MCF 10A (cell line): ENCODE results near the gene CEACAM16. TPM values are rescaled to one million over a fixed set of nuclear protein-coding genes. Genes with fewer than 3 reads are reported as not detected.
"Not testable (repeated sequence)": the region's sequence is repeated elsewhere in the genome, so short reads cannot be mapped to it uniquely, and the experiment has no call there.

Source experiments
- BruUV-seq: library from RNA; stranded (reverse); fragments of 400-500 nt; replicated peaks from 2 replicates; lab custom pipeline; 2021; lab: Mats Ljungman, UMichigan
- CTCF ChIA-PET: fragments of 300-600 bp; sonication (Branson Sonifier 250); formaldehyde crosslinking; extraction: SDS; loops from one replicate; lab custom pipeline; 2021; ENCODE audit warnings: antibody characterized with exemption, inconsistent platforms; lab: Yijun Ruan, JAX
- POLR2A ChIA-PET: fragments of 300-600, 350-650 bp; sonication (Branson Sonifier 250); formaldehyde crosslinking; extraction: SDS; loops from one replicate; lab custom pipeline; 2020; ENCODE audit warnings: antibody characterized with exemption, inconsistent platforms; lab: Yijun Ruan, JAX
- DNase-seq: peaks from one replicate; pipeline ENCODE4 v3.0.0-alpha.2; 2018; ENCODE audit not compliant: unreplicated experiment
- H3K27ac Mint-ChIP-seq: one replicate; pipeline ENCODE4 v1.8.0; 2022; ENCODE audit warnings: mild to moderate bottlenecking, low read depth, mixed read lengths; ENCODE audit not compliant: unreplicated experiment
- H3K27me3 Mint-ChIP-seq: one replicate; pipeline ENCODE4 v1.8.0; 2022; ENCODE audit warnings: mixed read lengths; ENCODE audit not compliant: insufficient read depth, unreplicated experiment
- H3K36me3 Mint-ChIP-seq: one replicate; pipeline ENCODE4 v1.8.0; 2022; ENCODE audit warnings: mild to moderate bottlenecking, moderate library complexity, mixed read lengths; ENCODE audit not compliant: insufficient read depth, unreplicated experiment
- H3K4me1 Mint-ChIP-seq: one replicate; pipeline ENCODE4 v1.8.0; 2022; ENCODE audit warnings: mixed read lengths; ENCODE audit not compliant: insufficient read depth, unreplicated experiment
- H3K4me3 Mint-ChIP-seq: one replicate; pipeline ENCODE4 v1.8.0; 2022; ENCODE audit warnings: mild to moderate bottlenecking, moderate library complexity, mixed read lengths; ENCODE audit not compliant: unreplicated experiment
- H3K9me3 Mint-ChIP-seq: one replicate; pipeline ENCODE4 v1.8.0; 2022; ENCODE audit warnings: mixed read lengths; ENCODE audit not compliant: unreplicated experiment
- CTCF ChIP-seq: fragments of 200-600 bp; IDR thresholded peaks from one replicate; pipeline ENCODE4 v1.8.0; 2022; ENCODE audit warnings: antibody characterized with exemption, mild to moderate bottlenecking; ENCODE audit not compliant: unreplicated experiment
- intact Hi-C: fragments of 100-400 bp; cut with micrococcal nuclease; formaldehyde crosslinking; loops from 2 replicates; pipeline ENCODE4 v1.14.1; 2022
- total RNA-seq: library from RNA; stranded (reverse); gene quantifications from 2 replicates; pipeline ENCODE4 v1.2.3, GENCODE V29; 2022

The CEACAM16 gene
- total RNA-seq, 1 experiment from 2014 or later: not detected

- BruUV-seq: no TSS peak
- DNase-seq: no peak
- H3K4me3 Mint-ChIP-seq: no peak overlapping the region
- CTCF ChIA-PET: interaction anchor here (0.6 to 10.4 kb wide), 7 partner anchors 18 to 66 kb away, joined by 3 to 414 read pairs (median 8); partner anchors contain the start of gene CBLC
- intact Hi-C loops: no loop called here
- no peaks in the 10 kb centered on the region for H3K36me3 Mint-ChIP-seq
- H3K27ac Mint-ChIP-seq: no peak overlapping the region
- H3K27me3 Mint-ChIP-seq: no peaks in the 10 kb centered on the region
- peaks cover 10% of the 10 kb centered on the region for H3K4me1 Mint-ChIP-seq
- no peak for TF ChIP-seq CTCF
- POLR2A ChIA-PET: interaction anchor here (0.6 to 4.7 kb wide), 2 partner anchors 51 to 183 kb away, joined by 3 to 61 read pairs; no protein-coding TSS in a partner anchor
- H3K9me3 Mint-ChIP-seq: no peaks in the 10 kb centered on the region
These were observed 22.0 kb downstream of the CEACAM16 start for GRCh38 chr19:44720945-44721344.

- H3K36me3 Mint-ChIP-seq, BruUV-seq, H3K9me3 Mint-ChIP-seq, H3K4me3 Mint-ChIP-seq, DNase-seq, intact Hi-C loops, H3K27me3 Mint-ChIP-seq, H3K27ac Mint-ChIP-seq: not testable (repeated sequence)
- H3K4me1 Mint-ChIP-seq: peaks cover 10% of the 10 kb centered on the region
- POLR2A ChIA-PET: interaction anchor here (0.6 to 4.7 kb wide), 2 partner anchors 40 to 51 kb away, joined by 3 to 61 read pairs; no protein-coding TSS in a partner anchor
- CTCF ChIA-PET: interaction anchor here (0.6 to 10.4 kb wide), 11 partner anchors 18 to 151 kb away, joined by 3 to 414 read pairs (median 8); partner anchors contain the start of gene CBLC
These were observed 22.4 kb downstream of the CEACAM16 start for GRCh38 chr19:44721369-44721768.

GRCh38 chr19:44722131-44723121 is 23.5 kb downstream of the CEACAM16 start:
- H3K27ac Mint-ChIP-seq: no peak overlapping the region
- no peak for TF ChIP-seq CTCF
- intact Hi-C loops: no loop called here
- POLR2A ChIA-PET: interaction anchor here (0.5 to 4.7 kb wide), 7 partner anchors 10 to 477 kb away, joined by 3 to 61 read pairs (median 4); no protein-coding TSS in a partner anchor
- H3K9me3 Mint-ChIP-seq: no peaks in the 10 kb centered on the region
- no peaks in the 10 kb centered on the region for H3K27me3 Mint-ChIP-seq
- H3K36me3 Mint-ChIP-seq: no peaks in the 10 kb centered on the region
- BruUV-seq: no TSS peak
- no peak for DNase-seq
- H3K4me3 Mint-ChIP-seq: no peak overlapping the region
- H3K4me1 Mint-ChIP-seq: peaks cover 10% of the 10 kb centered on the region
- CTCF ChIA-PET: interaction anchor here (0.6 to 10.4 kb wide), 31 partner anchors 8 to 1287 kb away, joined by 3 to 414 read pairs (median 5); partner anchors contain the start of gene CBLC

- no TSS peak for BruUV-seq
- intact Hi-C loops: no loop called here
- TF ChIP-seq CTCF: no peak
- DNase-seq: no peak
- Mint-ChIP-seq H3K9me3 (no peaks in the 10 kb centered on the region), H3K4me1 (peaks cover 10% of the 10 kb centered on the region), H3K27me3 (no peaks in the 10 kb centered on the region), H3K27ac (no peak overlapping the region), H3K36me3 (no peaks in the 10 kb centered on the region), H3K4me3 (no peak overlapping the region)
- CTCF ChIA-PET: interaction anchor here (0.6 to 10.4 kb wide), 42 partner anchors 9 to 228 kb away, joined by 3 to 414 read pairs (median 5); partner anchors contain the start of gene CBLC
- POLR2A ChIA-PET: interaction anchor here (0.6 to 4.7 kb wide), 9 partner anchors 10 to 51 kb away, joined by 3 to 61 read pairs (median 4); partner anchors contain the start of gene BCL3
These were observed 24.5 kb downstream of the CEACAM16 start for GRCh38 chr19:44723299-44723951.
